HCT116 (cell line): ENCODE results near the gene PCDHA11. TPM values are rescaled to one million over a fixed set of nuclear protein-coding genes. Genes with fewer than 3 reads are reported as not detected.

Experiments
- ATAC-seq: fragments of 200-7000 bp; cut with Tn5 transposase; 2 replicates; pipeline ENCODE4 v1.9.1; 2020; ENCODE audit warnings: mild to moderate bottlenecking, moderate library complexity
- BruUV-seq: library from RNA; stranded (reverse); fragments of 400-500 nt; replicated peaks from 2 replicates; lab custom pipeline; 2021; lab: Mats Ljungman, UMichigan
- CTCF ChIA-PET: fragments of 300-600 bp; sonication (Branson Sonifier 250); formaldehyde crosslinking; loops from one replicate; lab custom pipeline; 2021; ENCODE audit warnings: antibody characterized with exemption; lab: Charles Lee
- POLR2A ChIA-PET: fragments of 300-600, 350-600 bp; sonication (Branson Sonifier 250); formaldehyde crosslinking; loops from one replicate; lab custom pipeline; 2021; ENCODE audit warnings: antibody characterized with exemption; lab: Charles Lee
- RAD21 ChIA-PET, 2 experiments: fragments of 300-600 bp; sonication (Branson Sonifier 250); formaldehyde crosslinking; loops; one replicate each; lab custom pipeline; 2023; ENCODE audit warnings: low total read pairs in 2 of 2; ENCODE audit not compliant: uncharacterized antibody in 2 of 2, unreplicated experiment in 2 of 2, low non-redundant PET in 1 of 2; lab: Charles Lee
- DNase-seq: peaks from one replicate; pipeline ENCODE4 v3.0.0-alpha.2; 2010; ENCODE audit warnings: low read depth, low spot score
- H2AFZ ChIP-seq: fragments of 200-600 bp; shearing (Covaris generic), sonication (generic); 2 replicates; pipeline ENCODE4 v1.6.1; 2017; ENCODE audit warnings: low read depth, mixed run types, mixed read lengths, antibody characterized with exemption, low read length; ENCODE audit not compliant: poor library complexity, severe bottlenecking
- H3K27ac ChIP-seq: 2 replicates; pipeline ENCODE4 v1.5.1; 2012; ENCODE audit warnings: low read depth, low read length
- H3K27me3 ChIP-seq: fragments of 200-600 bp; sonication (generic); 2 replicates; pipeline ENCODE4 v1.6.1; 2016; ENCODE audit warnings: mixed run types, low read length, mixed read lengths; ENCODE audit not compliant: insufficient read depth
- H3K36me3 ChIP-seq, 2 experiments: fragments of 200-500 bp in 1 of 2; fragments of 200-600 bp in 1 of 2; sonication (Bioruptor generic) in 1 of 2; sonication (generic) in 1 of 2; 2 replicates each; pipeline versions ENCODE4 v1.5.1 to v1.6.1; 2014 to 2016; ENCODE audit warnings: low read length in 2 of 2, inconsistent platforms in 1 of 2, mixed read lengths in 1 of 2, mixed run types in 1 of 2; ENCODE audit not compliant: insufficient read depth in 2 of 2, control insufficient read depth in 1 of 2
- H3K4me1 ChIP-seq, 2 experiments: fragments of 200-600 bp in 1 of 2; sonication (generic) in 1 of 2; 2 replicates each; pipeline versions ENCODE4 v1.5.1 to v1.6.1; 2012 to 2017; ENCODE audit warnings: low read length in 2 of 2, inconsistent platforms in 1 of 2, mild to moderate bottlenecking in 1 of 2, mixed read lengths in 1 of 2, mixed run types in 1 of 2, moderate library complexity in 1 of 2; ENCODE audit not compliant: insufficient read depth in 2 of 2, control insufficient read depth in 1 of 2
- H3K4me2 ChIP-seq: fragments of 200-600 bp; sonication (generic); 2 replicates; pipeline ENCODE4 v1.6.1; 2017; ENCODE audit warnings: mixed run types, low read length, mixed read lengths
- H3K4me3 ChIP-seq, 2 experiments: fragments of 200-600 bp in 1 of 2; sonication (generic) in 1 of 2; replicated peaks in 1 of 2; 2 replicates each; pipeline ENCODE4 v1.5.1; 2011 to 2016; ENCODE audit warnings: low read length in 2 of 2, control low read depth in 1 of 2, low read depth in 1 of 2, mild to moderate bottlenecking in 1 of 2, mixed read lengths in 1 of 2, mixed run types in 1 of 2
- H3K79me2 ChIP-seq: fragments of 200-600 bp; sonication (generic); 2 replicates; pipeline ENCODE4 v1.6.1; 2017; ENCODE audit warnings: mild to moderate bottlenecking, mixed run types, low read length, moderate library complexity, mixed read lengths; ENCODE audit not compliant: insufficient read depth
- H3K9ac ChIP-seq: fragments of 200-600 bp; sonication (generic); 2 replicates; pipeline ENCODE4 v1.6.1; 2016; ENCODE audit warnings: low read length, mixed read lengths
- H3K9me2 ChIP-seq: fragments of 200-600 bp; sonication (generic), shearing (Covaris generic); 2 replicates; pipeline ENCODE4 v1.6.1; 2017; ENCODE audit warnings: mixed run types, mild to moderate bottlenecking, moderate library complexity; ENCODE audit not compliant: insufficient read depth
- H3K9me3 ChIP-seq, 2 experiments: fragments of 200-500 bp in 1 of 2; fragments of 200-600 bp in 1 of 2; sonication (Bioruptor generic) in 1 of 2; sonication (generic) in 1 of 2; 2 replicates each; pipeline ENCODE4 v1.6.1; 2014 to 2017; ENCODE audit warnings: low read length in 2 of 2, mixed read lengths in 2 of 2, inconsistent platforms in 1 of 2, low read depth in 1 of 2, mild to moderate bottlenecking in 1 of 2, mixed run types in 1 of 2, moderate library complexity in 1 of 2; ENCODE audit not compliant: control insufficient read depth in 1 of 2, insufficient read depth in 1 of 2
- H4K20me1 ChIP-seq: fragments of 200-600 bp; sonication (generic), shearing (Covaris generic); 2 replicates; pipeline ENCODE4 v1.6.1; 2017; ENCODE audit warnings: mixed run types, mild to moderate bottlenecking, moderate library complexity; ENCODE audit not compliant: insufficient read depth
- ATF3 ChIP-seq: IDR thresholded peaks from 2 replicates; pipeline ENCODE4 v1.6.1; 2012
- CEBPB ChIP-seq: IDR thresholded peaks from 2 replicates; pipeline ENCODE4 v1.6.1; 2012; ENCODE audit warnings: low read depth
- EZH2 ChIP-seq: fragments of 200-600 bp; sonication (generic); IDR thresholded peaks from 2 replicates; pipeline ENCODE4 v1.6.1; 2017; ENCODE audit warnings: antibody characterized with exemption, mixed run types
- FOSL1 ChIP-seq: IDR thresholded peaks from 2 replicates; pipeline ENCODE4 v1.6.1; 2012; ENCODE audit warnings: low read depth
- POLR2A ChIP-seq: IDR thresholded peaks from 2 replicates; pipeline ENCODE4 v1.7.0; 2011; ENCODE audit warnings: borderline replicate concordance; ENCODE audit not compliant: insufficient read depth, insufficient read length; ENCODE audit errors: extremely low read depth
- POLR2AphosphoS5 ChIP-seq: IDR thresholded peaks from 2 replicates; pipeline ENCODE4 v1.6.1; 2011; ENCODE audit warnings: mild to moderate bottlenecking, low read depth, low read length, moderate library complexity
- SIN3A ChIP-seq: IDR thresholded peaks from 2 replicates; pipeline ENCODE4 v1.6.1; 2012; ENCODE audit warnings: low read depth
- SP1 ChIP-seq: IDR thresholded peaks from 2 replicates; pipeline ENCODE4 v1.6.1; 2012; ENCODE audit warnings: low read depth
- TCF7L2 ChIP-seq: IDR thresholded peaks from 2 replicates; pipeline ENCODE4 v1.7.0; 2011; ENCODE audit warnings: borderline replicate concordance, inconsistent platforms; ENCODE audit not compliant: insufficient read depth, insufficient read length; ENCODE audit errors: extremely low read depth
- ZNF274 ChIP-seq: fragments of 200-500 bp; sonication (Bioruptor generic); IDR thresholded peaks from 2 replicates; pipeline ENCODE4 v1.6.1; 2014; ENCODE audit warnings: mild to moderate bottlenecking, low read depth, low read length, inconsistent platforms
- intact Hi-C: fragments of 100-400 bp; cut with micrococcal nuclease; formaldehyde crosslinking; loops from 2 replicates; pipeline ENCODE4 v1.10.0; 2022
- total RNA-seq: library from RNA; stranded (reverse); gene quantifications from one replicate; pipeline ENCODE4 v1.2.1, GENCODE V29; 2021; ENCODE audit not compliant: unreplicated experiment
- TF ChIP-seq, protein P1 (sequence below): IDR thresholded peaks from 2 replicates; pipeline ENCODE4 v1.6.1; 2012; ENCODE audit warnings: low read depth
- TF ChIP-seq, protein P2 (sequence below): IDR thresholded peaks from 2 replicates; pipeline ENCODE4 v1.6.1; 2012

The PCDHA11 gene
- total RNA-seq, 1 experiment from 2014 or later: 0.27 TPM

DNA sequence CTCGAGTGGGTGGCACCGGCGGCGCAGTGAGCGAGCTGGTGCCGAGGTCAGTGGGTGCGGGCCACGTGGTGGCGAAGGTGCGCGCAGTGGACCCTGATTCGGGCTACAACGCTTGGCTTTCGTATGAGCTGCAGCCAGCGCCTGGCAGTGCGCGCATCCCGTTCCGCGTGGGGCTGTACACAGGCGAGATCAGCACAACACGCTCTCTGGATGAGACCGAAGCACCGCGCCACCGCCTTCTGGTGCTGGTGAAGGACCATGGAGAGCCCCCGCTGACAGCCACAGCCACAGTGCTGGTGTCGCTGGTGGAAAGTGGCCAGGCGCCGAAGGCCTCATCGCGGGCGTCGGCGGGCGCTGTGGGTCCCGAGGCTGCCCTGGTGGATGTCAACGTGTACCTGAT lies 45.3 kb upstream of the PCDHA11 start:
- ChIA-PET POLR2A (no interaction called here), RAD21 (no interaction called here), CTCF (no interaction called here)
- Histone ChIP-seq H3K9me3 (no peaks in the 10 kb centered on the region), H3K4me3 (no peak overlapping the region), H3K27ac (no peak overlapping the region), H3K79me2 (no peaks in the 10 kb centered on the region), H3K4me2 (no peak overlapping the region), H3K27me3 (no peaks in the 10 kb centered on the region), H2AFZ (no peak overlapping the region), H4K20me1 (no peaks in the 10 kb centered on the region), H3K36me3 (no peaks in the 10 kb centered on the region; a peak in 1 of 4 replicates), H3K9ac (no peak overlapping the region), H3K9me2 (no peaks in the 10 kb centered on the region; the same call in 1 of the 2 replicates), H3K4me1 (no peaks in the 10 kb centered on the region)
- no TSS peak for BruUV-seq
- DNase-seq (no peak), ATAC-seq (no peak)
- intact Hi-C loops: no loop called here
- TF ChIP-seq SIN3A (no peak), POLR2AphosphoS5 (no peak), POLR2A (no peak), ATF3 (no peak)

- no peaks in the 10 kb centered on the region for H4K20me1 ChIP-seq
- ChIA-PET RAD21 (no interaction called here), CTCF (no interaction called here), POLR2A (no interaction called here)
- no peaks in the 10 kb centered on the region for H3K4me1 ChIP-seq
- H3K9ac ChIP-seq: no peak within 1 kb of the TSS
- DNase-seq: no peak
- no peak within 1 kb of the TSS for H3K27ac ChIP-seq
- intact Hi-C loops: no loop called here
- no peaks in the 10 kb centered on the region for H3K27me3 ChIP-seq
- H3K36me3 ChIP-seq: no peaks in the 10 kb centered on the region
- no peak within 1 kb of the TSS for H3K4me2 ChIP-seq
- no peak within 1 kb of the TSS for H2AFZ ChIP-seq
- H3K9me3 ChIP-seq: no peaks in the 10 kb centered on the region
- no TSS peak for BruUV-seq
- TF ChIP-seq FOSL1 (no peak), ZNF274 (no peak), EZH2 (no peak), SP1 (no peak), CEBPB (no peak), POLR2AphosphoS5 (no peak), TCF7L2 (no peak), ATF3 (no peak)
- TF ChIP-seq, protein P1, sequence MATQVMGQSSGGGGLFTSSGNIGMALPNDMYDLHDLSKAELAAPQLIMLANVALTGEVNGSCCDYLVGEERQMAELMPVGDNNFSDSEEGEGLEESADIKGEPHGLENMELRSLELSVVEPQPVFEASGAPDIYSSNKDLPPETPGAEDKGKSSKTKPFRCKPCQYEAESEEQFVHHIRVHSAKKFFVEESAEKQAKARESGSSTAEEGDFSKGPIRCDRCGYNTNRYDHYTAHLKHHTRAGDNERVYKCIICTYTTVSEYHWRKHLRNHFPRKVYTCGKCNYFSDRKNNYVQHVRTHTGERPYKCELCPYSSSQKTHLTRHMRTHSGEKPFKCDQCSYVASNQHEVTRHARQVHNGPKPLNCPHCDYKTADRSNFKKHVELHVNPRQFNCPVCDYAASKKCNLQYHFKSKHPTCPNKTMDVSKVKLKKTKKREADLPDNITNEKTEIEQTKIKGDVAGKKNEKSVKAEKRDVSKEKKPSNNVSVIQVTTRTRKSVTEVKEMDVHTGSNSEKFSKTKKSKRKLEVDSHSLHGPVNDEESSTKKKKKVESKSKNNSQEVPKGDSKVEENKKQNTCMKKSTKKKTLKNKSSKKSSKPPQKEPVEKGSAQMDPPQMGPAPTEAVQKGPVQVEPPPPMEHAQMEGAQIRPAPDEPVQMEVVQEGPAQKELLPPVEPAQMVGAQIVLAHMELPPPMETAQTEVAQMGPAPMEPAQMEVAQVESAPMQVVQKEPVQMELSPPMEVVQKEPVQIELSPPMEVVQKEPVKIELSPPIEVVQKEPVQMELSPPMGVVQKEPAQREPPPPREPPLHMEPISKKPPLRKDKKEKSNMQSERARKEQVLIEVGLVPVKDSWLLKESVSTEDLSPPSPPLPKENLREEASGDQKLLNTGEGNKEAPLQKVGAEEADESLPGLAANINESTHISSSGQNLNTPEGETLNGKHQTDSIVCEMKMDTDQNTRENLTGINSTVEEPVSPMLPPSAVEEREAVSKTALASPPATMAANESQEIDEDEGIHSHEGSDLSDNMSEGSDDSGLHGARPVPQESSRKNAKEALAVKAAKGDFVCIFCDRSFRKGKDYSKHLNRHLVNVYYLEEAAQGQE: no peak
- TF ChIP-seq, protein P2, sequence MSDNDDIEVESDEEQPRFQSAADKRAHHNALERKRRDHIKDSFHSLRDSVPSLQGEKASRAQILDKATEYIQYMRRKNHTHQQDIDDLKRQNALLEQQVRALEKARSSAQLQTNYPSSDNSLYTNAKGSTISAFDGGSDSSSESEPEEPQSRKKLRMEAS: no peak
- H3K4me3 ChIP-seq: no peak within 1 kb of the TSS
- no peaks in the 10 kb centered on the region; the same call in 1 of the 2 replicates for H3K9me2 ChIP-seq
- no peaks in the 10 kb centered on the region for H3K79me2 ChIP-seq
- ATAC-seq: no peak
These were observed 40.9 kb upstream of the PCDHA11 start, which contains the start of gene PCDHA6 for GRCh38 chr5:140827704-140828361. Gene PCDHA6 (plus strand): TSS chr5:140827960. CDS start chr5:140828092, 132 bp downstream.
